Stimulated activated naive CD8-positive, alpha-beta T cell treated with anti-CD3 and anti-CD28 coated beads, Interleukin-15, amount 100 ng/mL, for 72 hours (primary cell): ENCODE measurements around the gene GPS1.

Experiments used
- ATAC-seq: fragments of 150-1000 bp; cut with Tn5 transposase; 2 replicates; pipeline ENCODE4 v1.10.0; 2021; ENCODE audit warnings: mild to moderate bottlenecking, moderate library complexity
- DNase-seq, 2 donors: peaks; one replicate each; pipeline ENCODE4 v3.0.0; 2021 to 2022
- H3K27ac Mint-ChIP-seq, 2 donors: one replicate each; pipeline ENCODE4 v1.8.0; 2022; ENCODE audit warnings: mild to moderate bottlenecking in 2 of 2, mixed read lengths in 2 of 2, moderate library complexity in 2 of 2
- H3K27me3 Mint-ChIP-seq: one replicate; pipeline ENCODE4 v1.8.0; 2022; ENCODE audit warnings: mixed read lengths
- H3K4me1 Mint-ChIP-seq: one replicate; pipeline ENCODE4 v1.8.0; 2022; ENCODE audit warnings: mild to moderate bottlenecking, mixed read lengths
- H3K4me3 Mint-ChIP-seq, 2 donors: one replicate each; pipeline ENCODE4 v1.8.0; 2022; ENCODE audit warnings: mild to moderate bottlenecking in 2 of 2, mixed read lengths in 2 of 2, moderate library complexity in 1 of 2
- H3K9me3 Mint-ChIP-seq, 2 donors: one replicate each; pipeline ENCODE4 v1.8.0; 2022; ENCODE audit warnings: mixed read lengths in 2 of 2

The GPS1 gene

DNA sequence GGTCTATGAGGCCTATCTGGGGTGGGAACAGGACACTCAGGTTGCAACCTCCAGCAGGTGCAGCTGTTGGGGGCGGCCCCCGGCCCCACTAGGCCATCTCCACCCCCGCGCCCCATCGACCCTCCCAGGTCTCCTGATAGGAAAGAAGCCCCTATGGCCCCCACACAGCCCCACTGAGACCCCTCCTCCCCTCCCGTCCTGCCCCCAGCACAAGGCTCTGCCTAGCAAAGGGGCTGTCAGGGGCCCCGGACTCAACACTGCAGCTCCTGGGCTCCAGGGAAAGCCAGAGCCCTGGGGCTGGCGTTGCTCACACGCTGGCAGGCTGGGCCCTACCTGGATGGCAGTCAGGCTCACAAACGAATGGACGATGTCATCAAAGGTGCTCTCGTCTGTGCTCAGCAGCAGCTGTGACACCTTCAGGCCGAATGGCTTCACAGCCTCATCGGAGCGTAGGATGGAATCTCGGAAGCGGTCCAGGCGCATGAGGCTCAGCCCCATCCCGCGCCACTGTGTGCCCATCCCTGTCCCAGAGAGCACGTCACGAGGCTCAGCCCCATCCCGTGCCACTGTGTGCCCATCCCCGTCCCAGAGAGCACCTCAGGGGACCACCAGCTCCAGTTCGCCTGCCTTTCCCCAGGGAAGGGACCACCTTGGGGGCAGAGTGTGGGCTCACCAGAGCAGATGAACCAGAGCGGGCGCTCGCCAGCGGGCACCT is 39.0 kb downstream of the GPS1 start:
- peak overlapping the region in 1 of 2 donors; percentile 46 for H3K27ac Mint-ChIP-seq
- peaks cover 9% of the 10 kb centered on the region for H3K4me1 Mint-ChIP-seq
- no peak for ATAC-seq
- H3K9me3 Mint-ChIP-seq: no peaks in the 10 kb centered on the region
- H3K27me3 Mint-ChIP-seq: no peaks in the 10 kb centered on the region
- H3K4me3 Mint-ChIP-seq: no peak overlapping the region
- no peak for DNase-seq

DNA sequence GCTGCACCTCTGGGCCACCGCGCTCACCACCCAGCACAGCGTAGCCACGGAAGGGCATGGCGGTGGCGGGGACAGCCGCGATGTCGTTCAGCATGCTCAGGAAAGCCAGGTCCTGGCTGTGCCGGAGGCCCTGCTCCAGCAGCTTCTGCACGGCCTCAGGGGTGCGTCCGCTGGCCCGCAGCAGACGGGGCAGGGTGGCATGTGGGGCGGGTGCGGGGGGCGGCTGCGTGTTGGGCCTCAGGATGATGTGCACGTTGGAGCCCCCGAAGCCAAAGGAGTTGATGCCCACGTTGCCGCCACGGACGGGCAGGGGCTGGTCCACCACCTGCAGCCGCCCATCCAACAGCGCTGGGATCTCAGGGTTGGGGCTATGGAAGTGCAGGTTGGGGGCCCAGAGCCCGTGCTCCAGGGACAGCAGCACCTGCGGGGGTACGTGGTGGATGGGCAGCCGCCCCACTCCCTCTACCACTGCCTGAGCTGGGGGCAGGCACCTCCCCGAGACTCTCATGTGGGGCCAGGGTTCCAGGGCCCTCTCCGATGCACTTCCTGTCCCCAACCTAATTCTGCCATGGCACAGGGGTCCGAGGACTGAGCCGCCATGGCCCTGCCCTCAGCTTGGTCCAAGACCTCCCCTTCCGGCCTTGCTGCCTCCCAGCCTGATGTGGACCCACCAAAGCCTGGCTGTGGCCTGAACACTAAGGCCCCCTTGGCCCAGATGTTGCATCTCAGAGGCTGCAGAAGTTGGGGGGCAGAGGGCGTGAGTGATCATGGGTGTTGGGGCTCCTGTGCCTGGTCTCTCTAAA is 39.8 kb downstream of the GPS1 start:
- no peak overlapping the region for H3K4me3 Mint-ChIP-seq
- ATAC-seq: no peak
- no peak overlapping the region for H3K27ac Mint-ChIP-seq
- H3K9me3 Mint-ChIP-seq: no peaks in the 10 kb centered on the region
- no peaks in the 10 kb centered on the region for H3K27me3 Mint-ChIP-seq
- peaks cover 16% of the 10 kb centered on the region for H3K4me1 Mint-ChIP-seq
- DNase-seq: no peak

DNA sequence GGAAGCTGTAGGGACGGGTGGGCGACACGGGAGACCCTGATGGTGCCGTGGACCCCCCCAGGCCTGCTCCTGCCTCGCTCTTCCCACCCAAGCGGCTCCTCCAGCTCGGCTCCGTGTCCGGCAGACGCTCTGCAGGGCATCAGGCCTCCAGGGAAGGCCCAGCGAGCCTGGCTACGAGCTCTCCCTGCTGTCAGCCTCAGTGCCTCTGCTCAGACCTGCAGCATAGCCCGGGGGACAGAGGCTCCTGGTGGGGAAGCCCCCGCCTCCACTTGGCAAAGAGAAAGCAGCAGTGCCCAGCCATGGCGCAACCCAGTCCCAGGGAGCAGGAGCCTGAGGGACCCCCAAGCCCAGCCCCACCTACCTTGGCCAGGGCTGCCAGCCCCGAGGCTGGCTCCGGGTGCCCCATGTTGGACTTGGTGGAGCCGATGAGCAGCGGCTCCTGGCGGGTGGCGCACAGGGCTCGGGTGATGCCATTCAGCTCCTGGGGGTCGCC is 40.4 kb downstream of the GPS1 start:
- H3K4me3 Mint-ChIP-seq: no peak overlapping the region
- H3K27me3 Mint-ChIP-seq: no peaks in the 10 kb centered on the region
- no peak for DNase-seq
- ATAC-seq: no peak
- H3K4me1 Mint-ChIP-seq: peaks cover 22% of the 10 kb centered on the region
- peak overlapping the region in 1 of 2 donors; percentile 95 for H3K27ac Mint-ChIP-seq
- no peaks in the 10 kb centered on the region for H3K9me3 Mint-ChIP-seq

DNA sequence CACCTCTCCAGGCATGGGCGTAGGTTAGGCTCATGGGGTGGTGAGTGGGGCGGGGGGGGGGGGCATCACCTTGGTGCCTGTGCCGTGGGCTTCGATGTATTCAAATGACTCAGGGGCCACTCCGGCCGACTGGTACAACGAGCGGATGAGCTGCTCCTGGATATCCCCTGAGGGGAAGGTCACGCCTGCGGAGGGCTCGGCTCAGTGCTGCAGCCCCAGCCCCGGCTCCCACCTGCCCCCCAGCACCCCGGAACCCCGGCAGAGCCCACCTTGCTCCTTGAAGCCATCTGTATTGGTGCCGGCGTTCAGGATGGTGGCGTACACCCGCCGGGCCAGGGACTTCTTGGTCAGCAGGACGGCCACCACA is 40.9 kb downstream of the GPS1 start:
- Mint-ChIP-seq H3K4me1 (peaks cover 22% of the 10 kb centered on the region), H3K9me3 (no peaks in the 10 kb centered on the region)

DNA sequence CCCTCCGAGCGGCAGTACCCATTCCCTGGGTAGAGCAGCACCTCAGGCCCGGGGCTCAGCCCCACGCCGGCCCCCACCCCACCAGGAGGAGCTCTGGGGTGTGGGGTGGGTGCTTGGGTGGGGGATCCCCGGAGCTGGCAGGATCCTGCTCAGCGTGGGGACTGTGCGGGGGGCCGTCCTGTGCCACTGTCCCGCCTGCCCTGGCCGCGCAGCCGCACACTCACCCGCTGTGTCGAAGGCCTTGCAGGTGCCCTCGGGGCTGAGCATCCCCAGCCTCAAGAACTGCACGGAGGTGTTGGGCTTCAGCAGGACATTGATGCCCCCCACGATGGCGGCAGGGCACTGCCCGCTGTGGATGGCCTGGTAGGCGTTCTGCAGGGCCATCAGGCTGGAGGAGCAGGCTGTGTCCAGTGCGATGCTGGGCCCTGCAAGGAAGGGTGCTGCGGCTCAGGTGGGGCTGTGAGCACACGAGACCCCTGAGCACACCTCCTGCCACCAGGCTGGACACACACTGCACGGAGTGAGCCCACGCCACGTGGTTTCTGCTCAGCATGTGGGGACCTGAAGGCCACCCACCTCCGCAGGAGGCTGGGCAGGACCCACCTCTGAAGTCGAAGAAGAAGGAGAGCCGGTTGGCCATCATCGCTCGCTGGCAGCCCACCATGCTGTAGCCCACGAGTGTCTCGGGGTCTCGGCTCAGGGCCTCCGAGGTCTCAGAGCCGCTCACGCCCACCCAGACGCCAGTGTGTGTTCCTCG is 41.5 kb downstream of the GPS1 start:
- ATAC-seq (no peak), DNase-seq (no peak)
- peaks cover 22% of the 10 kb centered on the region for H3K4me1 Mint-ChIP-seq
- H3K27ac Mint-ChIP-seq: peak overlapping the region; percentile 30 to 87
- no peaks in the 10 kb centered on the region for H3K27me3 Mint-ChIP-seq
- no peaks in the 10 kb centered on the region for H3K9me3 Mint-ChIP-seq
- no peak overlapping the region for H3K4me3 Mint-ChIP-seq

More for the DNA sequence above, 40.9 kb downstream of the GPS1 start:
- H3K4me3 Mint-ChIP-seq: no peak overlapping the region
- no peaks in the 10 kb centered on the region for H3K27me3 Mint-ChIP-seq
- ATAC-seq (no peak), DNase-seq (no peak)
- H3K27ac Mint-ChIP-seq: no peak overlapping the region

DNA sequence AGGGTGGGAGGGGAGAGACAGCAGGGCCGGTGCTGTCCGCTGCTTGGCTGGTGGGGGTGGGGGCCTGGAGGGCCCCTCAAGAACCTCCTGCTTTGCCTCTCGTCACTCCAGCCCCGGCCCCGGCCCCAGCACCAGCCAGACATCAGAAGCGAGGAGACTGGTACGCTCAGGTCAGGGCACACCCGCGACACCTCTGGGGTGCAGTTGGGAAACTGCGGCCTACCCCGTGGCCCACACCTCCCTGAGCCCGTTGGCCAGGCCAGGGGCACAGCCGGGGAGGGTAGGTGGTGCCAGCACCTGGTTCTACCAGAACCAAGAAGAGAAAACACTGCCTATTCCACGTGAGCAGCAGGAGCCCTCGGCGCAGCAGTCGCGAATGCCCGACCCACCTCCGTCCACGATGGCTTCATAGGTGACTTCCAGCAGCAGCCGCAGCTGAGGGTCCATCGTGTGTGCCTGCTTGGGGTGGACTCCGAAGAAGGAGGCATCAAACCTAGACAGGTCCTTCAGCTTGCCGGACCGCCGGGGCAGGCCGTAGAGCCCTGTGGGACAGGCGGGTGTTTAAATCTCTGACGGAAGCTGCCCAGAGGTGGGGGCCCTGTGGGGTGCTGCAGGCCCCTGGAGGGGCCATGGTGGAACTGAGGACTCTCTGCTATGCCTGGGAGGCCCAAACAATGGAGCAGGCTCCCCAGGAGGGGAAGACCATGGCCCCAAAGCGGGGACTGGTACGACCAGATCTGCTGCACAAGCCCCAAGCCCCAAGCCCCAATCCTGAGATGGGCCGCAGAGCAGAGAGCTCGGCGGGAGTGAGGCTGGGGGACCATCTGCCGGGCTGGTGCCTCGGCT is 43.5 kb downstream of the GPS1 start:
- H3K9me3 Mint-ChIP-seq: no peaks in the 10 kb centered on the region
- H3K4me3 Mint-ChIP-seq: peak overlapping the region in 1 of 2 donors; percentile 79
- no peak for ATAC-seq
- H3K27me3 Mint-ChIP-seq: no peaks in the 10 kb centered on the region
- no peak overlapping the region for H3K27ac Mint-ChIP-seq
- no peak for DNase-seq
- peaks cover 32% of the 10 kb centered on the region for H3K4me1 Mint-ChIP-seq

DNA sequence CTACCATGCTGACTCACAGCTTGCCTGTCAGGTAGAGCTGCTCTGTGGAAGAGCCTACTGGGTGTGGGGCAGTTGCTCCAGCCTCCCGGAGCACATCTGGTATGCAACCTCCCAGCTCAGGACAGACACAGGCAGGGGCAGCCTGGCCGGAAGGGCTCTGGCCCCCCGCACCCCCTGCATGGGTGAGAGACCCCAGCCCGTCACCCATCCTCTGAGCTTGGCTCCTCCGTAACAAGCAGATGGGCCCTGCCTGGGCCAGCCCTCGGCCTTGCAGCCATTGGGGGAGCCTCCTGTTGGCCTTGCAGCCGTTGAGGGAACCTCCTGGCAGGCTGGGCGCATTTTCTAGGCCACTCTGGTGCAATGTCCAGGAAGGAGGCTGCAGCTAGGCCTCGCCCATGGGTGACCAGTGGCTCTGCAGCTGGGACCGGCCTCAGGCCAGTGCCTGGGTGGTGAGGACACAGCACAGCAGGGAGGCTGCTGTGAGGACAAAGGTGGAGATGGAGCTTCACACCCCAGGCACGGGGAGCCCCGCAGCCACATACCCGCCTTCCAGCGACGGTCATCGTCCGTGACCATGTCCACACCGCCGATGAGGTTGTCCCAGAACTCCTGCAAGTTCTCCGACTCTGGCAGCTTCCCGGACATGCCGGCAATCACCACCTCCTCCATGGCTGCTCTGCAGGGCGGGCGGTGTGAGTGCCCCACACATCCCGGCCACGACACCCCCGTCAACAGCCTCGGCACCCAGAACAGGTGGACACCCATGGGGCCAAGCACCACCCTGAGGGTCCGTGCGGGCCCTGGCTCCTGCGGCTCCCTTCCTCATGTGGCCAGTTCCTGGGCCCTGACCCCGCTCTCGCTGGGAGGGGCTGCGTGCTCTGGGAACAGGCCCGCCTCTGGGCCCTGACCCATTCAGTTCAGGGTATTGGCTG is 44.3 kb downstream of the GPS1 start:
- H3K27me3 Mint-ChIP-seq: no peaks in the 10 kb centered on the region
- no peaks in the 10 kb centered on the region for H3K9me3 Mint-ChIP-seq
- no peak for DNase-seq
- no peak for ATAC-seq
- H3K4me3 Mint-ChIP-seq: peak overlapping the region; percentile 64 to 83
- peak overlapping the region in 1 of 2 donors; percentile 67 for H3K27ac Mint-ChIP-seq
- H3K4me1 Mint-ChIP-seq: peaks cover 41% of the 10 kb centered on the region

DNA sequence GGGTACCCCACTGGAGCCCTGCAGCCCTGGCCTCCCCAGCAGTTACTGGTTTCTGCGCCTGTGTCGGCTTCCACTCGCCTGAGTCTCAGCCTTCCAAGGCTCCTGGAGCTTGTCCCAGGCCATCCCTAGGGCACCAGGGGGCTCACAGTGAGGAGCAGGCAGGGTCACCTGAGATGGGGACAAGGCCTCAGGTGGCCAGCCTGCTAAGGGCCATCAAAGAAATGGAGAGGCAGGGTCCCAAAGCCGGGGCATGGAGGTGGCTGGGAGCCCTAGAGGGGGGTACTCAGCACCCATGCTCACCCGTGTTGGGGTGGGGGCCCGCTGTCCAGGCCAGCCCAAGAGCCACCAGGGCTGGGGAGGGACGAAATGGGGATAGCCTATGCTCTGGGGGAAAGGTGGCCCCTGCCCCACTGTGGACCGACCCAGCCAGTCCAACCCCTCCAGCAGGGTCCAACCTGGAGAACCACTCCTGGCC is 45.0 kb downstream of the GPS1 start:
- ATAC-seq: no peak
- no peak for DNase-seq
- Mint-ChIP-seq H3K4me3 (peak overlapping the region; percentile 74 to 83), H3K4me1 (peaks cover 48% of the 10 kb centered on the region), H3K27me3 (no peaks in the 10 kb centered on the region), H3K27ac (peak overlapping the region in 1 of 2 donors; percentile 67), H3K9me3 (no peaks in the 10 kb centered on the region)

DNA sequence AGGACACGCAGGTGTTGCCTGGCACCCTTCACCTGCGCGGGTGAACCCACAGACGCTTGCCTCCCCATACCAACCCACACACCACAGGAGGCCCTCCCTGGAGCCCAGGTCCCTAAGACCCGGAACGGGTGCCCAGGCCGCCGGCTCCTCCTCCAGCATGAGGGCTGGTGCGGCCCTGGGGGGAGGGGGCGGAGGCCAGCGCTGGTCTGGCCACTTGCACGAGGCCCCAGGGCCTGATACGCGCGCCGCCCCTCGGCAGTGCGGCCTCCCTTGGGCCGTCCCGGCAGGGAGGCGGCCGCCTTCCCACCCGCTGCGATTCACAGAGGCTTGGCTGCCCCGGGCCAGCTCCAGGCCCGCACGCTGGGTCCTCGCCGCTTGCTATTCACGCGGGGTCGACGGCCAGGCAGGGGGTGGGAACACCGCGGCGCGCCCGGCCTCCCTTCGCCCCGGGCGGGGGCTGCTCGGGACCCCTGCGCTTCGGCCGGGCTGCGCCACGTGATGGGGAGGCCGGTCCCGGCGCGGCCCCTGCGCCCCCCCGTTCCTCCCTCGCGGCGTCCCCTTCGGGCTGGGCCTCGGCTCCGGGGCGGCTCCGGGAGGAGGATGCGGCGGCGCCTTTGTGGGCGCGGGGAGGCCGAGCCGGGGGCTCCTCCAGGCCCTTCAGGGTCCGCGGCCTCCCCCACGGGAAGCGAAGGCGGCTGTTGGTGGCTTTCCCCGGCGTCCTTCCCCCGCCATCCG is 45.7 kb downstream of the GPS1 start:
- Mint-ChIP-seq H3K27me3 (no peaks in the 10 kb centered on the region), H3K4me1 (peaks cover 54% of the 10 kb centered on the region), H3K9me3 (no peaks in the 10 kb centered on the region), H3K27ac (peak overlapping the region in 1 of 2 donors; percentile 67), H3K4me3 (peak overlapping the region; percentile 74 to 87)
- DNase-seq: peak; percentile 40 to 62
- ATAC-seq: peak; percentile 1

DNA sequence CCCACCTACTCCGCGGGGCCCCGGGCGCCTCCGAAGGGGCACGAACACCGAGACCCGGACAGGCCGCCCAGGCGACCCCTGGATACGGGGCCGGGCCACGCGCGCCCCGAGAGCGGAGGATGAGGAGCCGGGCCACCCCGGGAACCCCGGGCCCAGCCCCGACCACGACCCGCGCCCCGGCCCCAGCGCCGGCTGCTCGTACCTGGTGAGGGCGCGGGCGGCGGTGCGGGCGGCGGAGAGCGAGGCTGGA is 46.1 kb downstream of the GPS1 start:
- Mint-ChIP-seq H3K4me1 (peaks cover 56% of the 10 kb centered on the region), H3K27ac (peak overlapping the region in 1 of 2 donors; percentile 86), H3K9me3 (no peaks in the 10 kb centered on the region), H3K27me3 (no peaks in the 10 kb centered on the region), H3K4me3 (peak overlapping the region; percentile 64 to 87)
- ATAC-seq (no peak), DNase-seq (no peak)

DNA sequence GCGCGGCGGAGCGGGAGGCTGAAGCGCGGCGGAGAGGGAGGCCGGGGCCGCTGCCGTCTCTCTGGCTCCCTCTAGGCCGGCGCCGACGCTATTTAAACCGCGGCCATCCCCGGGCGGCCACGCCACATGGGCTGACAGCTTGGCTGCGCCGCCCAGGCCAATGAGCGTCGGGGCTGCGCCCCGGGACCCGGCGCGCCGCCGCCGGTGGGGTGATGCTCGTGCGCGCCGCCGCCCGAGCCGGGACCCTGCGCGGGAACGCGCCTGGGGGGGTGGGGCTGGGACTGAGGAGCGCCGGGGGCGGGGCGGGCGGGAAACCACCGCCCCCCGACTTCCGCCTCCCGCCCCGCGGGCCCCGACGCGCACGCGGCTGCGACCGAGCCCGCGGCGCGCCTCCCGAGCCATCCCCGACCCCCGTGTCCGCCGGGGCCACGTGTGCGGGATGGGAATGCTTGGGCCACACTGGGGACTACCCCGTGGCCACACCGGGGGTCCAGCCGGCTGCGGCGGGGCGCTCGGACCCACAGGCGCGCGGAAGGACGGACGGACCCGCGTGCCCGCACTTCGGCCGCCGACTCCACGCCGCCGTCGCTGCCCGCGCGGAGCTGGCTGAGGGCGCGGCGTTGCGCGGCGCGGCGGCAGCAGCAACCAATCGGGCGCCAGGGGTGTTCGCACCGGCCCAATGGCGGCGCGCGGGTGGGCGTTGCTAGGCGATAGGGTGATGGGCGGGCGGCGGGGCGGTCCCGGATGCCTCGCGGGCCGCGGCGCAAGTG is 46.7 kb downstream of the GPS1 start, which contains the start of gene FASN:
TSS of gene FASN (minus strand) at position 68 of the 770 bp plus-strand sequence. CDS start 1,791 bp downstream, outside the sequence.
- DNase-seq: peak; percentile 92 to 93
- Mint-ChIP-seq H3K27me3 (no peaks in the 10 kb centered on the region), H3K4me1 (peaks cover 56% of the 10 kb centered on the region), H3K9me3 (no peaks in the 10 kb centered on the region), H3K4me3 (peak within 1 kb of the TSS; percentile 74 to 87), H3K27ac (peak within 1 kb of the TSS; percentile 65 to 86)
- ATAC-seq: peak; percentile 87

DNA sequence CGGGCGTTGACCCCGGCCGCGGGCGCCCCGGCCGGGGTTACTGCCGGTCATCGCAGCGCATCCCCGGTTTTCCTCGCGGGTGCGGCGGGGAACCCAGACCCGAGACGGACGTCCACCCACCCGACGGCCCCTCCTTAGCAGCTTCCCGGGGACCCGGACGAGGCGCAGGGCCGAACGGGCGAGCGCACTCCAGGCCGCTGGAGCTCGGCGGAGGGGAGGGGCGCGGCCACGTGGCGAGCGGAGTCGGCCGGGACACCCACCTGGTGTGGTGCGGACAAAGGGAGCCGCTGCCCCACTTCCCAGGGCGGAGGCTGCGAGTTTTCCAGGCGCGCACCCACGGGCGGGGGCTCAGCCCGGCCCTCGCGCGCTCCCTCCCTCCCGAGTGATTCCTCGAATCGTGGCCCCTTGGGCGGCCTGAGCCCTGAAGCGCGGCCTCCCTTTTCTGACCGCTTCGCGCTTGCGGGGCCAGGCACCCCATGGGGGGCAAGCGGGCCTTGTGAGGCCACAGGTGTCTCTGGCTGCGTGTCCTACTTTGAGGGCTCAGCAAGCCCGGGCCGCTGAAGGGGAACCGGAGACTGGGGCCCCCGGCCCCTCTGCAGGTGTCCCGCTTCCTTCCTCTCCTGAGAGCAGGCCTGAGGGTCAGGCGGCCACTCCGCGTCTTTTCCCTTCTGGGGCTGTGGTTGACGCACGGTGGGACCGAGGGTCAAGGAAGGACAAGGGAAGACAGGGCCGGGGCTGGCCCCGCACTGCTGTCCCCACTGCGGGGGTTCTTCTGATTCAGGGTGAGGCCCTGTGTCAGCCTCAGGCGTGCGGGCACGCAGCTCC is 47.5 kb downstream of the GPS1 start:
- H3K27me3 Mint-ChIP-seq: no peaks in the 10 kb centered on the region
- H3K4me3 Mint-ChIP-seq: peak overlapping the region; percentile 84 to 93
- H3K27ac Mint-ChIP-seq: peak overlapping the region; percentile 80 to 96
- H3K4me1 Mint-ChIP-seq: peaks cover 60% of the 10 kb centered on the region
- ATAC-seq (peak; percentile 13), DNase-seq (peak; percentile 28 to 40)
- no peaks in the 10 kb centered on the region for H3K9me3 Mint-ChIP-seq
